Fibroblast of villous mesenchyme (primary cell): ENCODE measurements around the gene BPIFB4. TPM values are rescaled to one million over a fixed set of nuclear protein-coding genes. Genes with fewer than 3 reads are reported as not detected.
"Not testable (repeated sequence)": the region's sequence is repeated elsewhere in the genome, so short reads cannot be mapped to it uniquely, and the experiment has no call there.

Experiments used
- DNase-seq: peaks from one replicate; pipeline ENCODE4 v3.0.0-alpha.2; 2010; ENCODE audit warnings: low read depth
- H3K4me3 ChIP-seq: 2 replicates; pipeline ENCODE4 v1.5.1; 2011; ENCODE audit warnings: low read depth, mild to moderate bottlenecking, low read length
- CTCF ChIP-seq: IDR thresholded peaks from 2 replicates; pipeline ENCODE4 v1.5.1; 2012; ENCODE audit warnings: low read depth, mild to moderate bottlenecking, low read length; ENCODE audit not compliant: insufficient read depth
- total RNA-seq: library from RNA; depleted of rRNA; stranded (reverse); fragments of >200 nt; gene quantifications from 2 replicates; pipeline ENCODE4 v1.2.3, GENCODE V29; 2012

BPIFB4 gene
- total RNA-seq, 1 donor: not detected

GRCh38 chr20:33112547-33113386 lies 33.3 kb downstream of the BPIFB4 start:
- no peak for DNase-seq
- no peak for TF ChIP-seq CTCF
- no peak overlapping the region for H3K4me3 ChIP-seq

GRCh38 chr20:33113387-33113908 lies 34.0 kb downstream of the BPIFB4 start:
- TF ChIP-seq CTCF: no peak
- DNase-seq: no peak
- H3K4me3 ChIP-seq: no peak overlapping the region

GRCh38 chr20:33115501-33115900 lies 36.1 kb downstream of the BPIFB4 start:
- not testable (repeated sequence) for H3K4me3 ChIP-seq, DNase-seq

GRCh38 chr20:33119725-33120720 lies 40.6 kb downstream of the BPIFB4 start:
- no peak for TF ChIP-seq CTCF
- DNase-seq: no peak

GRCh38 chr20:33120934-33121333 lies 41.5 kb downstream of the BPIFB4 start:
- DNase-seq: no peak
- no peak for TF ChIP-seq CTCF
- no peak overlapping the region for H3K4me3 ChIP-seq

More at GRCh38 chr20:33119725-33120720, 40.6 kb downstream of the BPIFB4 start:
- H3K4me3 ChIP-seq: no peak overlapping the region

- DNase-seq, H3K4me3 ChIP-seq: not testable (repeated sequence)
These were observed 42.9 kb downstream of the BPIFB4 start for GRCh38 chr20:33122297-33122696.

GRCh38 chr20:33124261-33124660 lies 44.8 kb downstream of the BPIFB4 start:
- DNase-seq: no peak
- H3K4me3 ChIP-seq: no peak overlapping the region
- TF ChIP-seq CTCF: no peak
